Subcutaneous preadipocyte (primary cell): ENCODE measurements around the gene MPV17L. TPM values are rescaled to one million over a fixed set of nuclear protein-coding genes. Genes with fewer than 3 reads are reported as not detected.

ENCODE experiments used
- total RNA-seq: library from RNA; depleted of rRNA; stranded (reverse); fragments of >200 nt; gene quantifications from 2 replicates; pipeline ENCODE4 v1.2.3, GENCODE V29; 2012

Gene MPV17L
- 0.37 and 1.2 TPM in 2 replicates for total RNA-seq

GRCh38 chr16:15395631-15396508 lies at the start of gene MPV17L:
Gene MPV17L (plus strand): TSS chr16:15395754. CDS start chr16:15395898, 144 bp downstream.

GRCh38 chr16:15378194-15378593 lies 17.4 kb upstream of the MPV17L start, which contains the start of gene NPIPA5:
Gene NPIPA5 (minus strand): TSS chr16:15378294. CDS start chr16:15378294, 0 bp downstream.

GRCh38 chr16:15434425-15435215 lies 39.1 kb downstream of the MPV17L start, which contains the start of gene BMERB1:
Gene BMERB1 (plus strand): TSS chr16:15434588. CDS start chr16:15434654, 66 bp downstream.

Other genes with a start within 250 kb of the MPV17L start
- gene NPIPA5, start 17.5 kb upstream of the MPV17L start, total RNA-seq = under 0.01 TPM in 1 of 2 replicates, not detected in the other
- gene BMERB1, start 38.8 kb downstream of the MPV17L start, total RNA-seq = 42.6 and 45.9 TPM in 2 replicates
- 14.0 and 16.4 TPM in 2 replicates for gene MARF1, start 247.4 kb downstream of the MPV17L start, total RNA-seq